T-helper 1 cell treated with Interleukin-12 subunit alpha and Interleukin-12 subunit beta and Interleukin-4 antibody, amounts not matched to agents 30 μg/mL and 1 μg/mL, for 36 hours (primary cell): Measurements from ENCODE around the gene NOP16.

ENCODE experiments used
- H3K27ac Mint-ChIP-seq: one replicate; pipeline ENCODE4 v1.8.0; 2021; ENCODE audit warnings: mild to moderate bottlenecking, mixed read lengths
- H3K27me3 Mint-ChIP-seq: one replicate; pipeline ENCODE4 v1.8.0; 2021; ENCODE audit warnings: low read depth, mixed read lengths
- H3K36me3 Mint-ChIP-seq: one replicate; pipeline ENCODE4 v1.8.0; 2021; ENCODE audit warnings: low read depth, mixed read lengths
- H3K4me1 Mint-ChIP-seq: one replicate; pipeline ENCODE4 v1.8.0; 2021; ENCODE audit warnings: low read depth, mixed read lengths
- H3K4me3 Mint-ChIP-seq: one replicate; pipeline ENCODE4 v1.8.0; 2021; ENCODE audit warnings: mild to moderate bottlenecking, moderate library complexity, mixed read lengths
- H3K9me3 Mint-ChIP-seq: one replicate; pipeline ENCODE4 v1.8.0; 2021; ENCODE audit warnings: mixed read lengths

The NOP16 gene

GRCh38 chr5:176341325-176342157 lies 46.9 kb downstream of the NOP16 start:
- H3K4me1 Mint-ChIP-seq: no peaks in the 10 kb centered on the region
- H3K36me3 Mint-ChIP-seq: peaks cover 27% of the 10 kb centered on the region
- no peak overlapping the region for H3K4me3 Mint-ChIP-seq
- no peaks in the 10 kb centered on the region for H3K9me3 Mint-ChIP-seq
- no peaks in the 10 kb centered on the region for H3K27me3 Mint-ChIP-seq
- no peak overlapping the region for H3K27ac Mint-ChIP-seq

- Mint-ChIP-seq H3K4me1 (no peaks in the 10 kb centered on the region), H3K27me3 (no peaks in the 10 kb centered on the region), H3K9me3 (no peaks in the 10 kb centered on the region), H3K27ac (no peak overlapping the region), H3K4me3 (no peak overlapping the region), H3K36me3 (peaks cover 25% of the 10 kb centered on the region)
Observed at GRCh38 chr5:176339304-176339703, 49.1 kb downstream of the NOP16 start.

GRCh38 chr5:176337913-176338312 lies 50.5 kb downstream of the NOP16 start:
- Mint-ChIP-seq H3K4me3 (no peak overlapping the region), H3K27me3 (no peaks in the 10 kb centered on the region), H3K27ac (no peak overlapping the region), H3K4me1 (no peaks in the 10 kb centered on the region), H3K36me3 (peaks cover 30% of the 10 kb centered on the region), H3K9me3 (peaks cover 7% of the 10 kb centered on the region)

GRCh38 chr5:176334031-176334770 lies 54.2 kb downstream of the NOP16 start:
- Mint-ChIP-seq H3K9me3 (peaks cover 7% of the 10 kb centered on the region), H3K4me1 (no peaks in the 10 kb centered on the region), H3K4me3 (no peak overlapping the region), H3K36me3 (peaks cover 30% of the 10 kb centered on the region), H3K27ac (no peak overlapping the region), H3K27me3 (no peaks in the 10 kb centered on the region)
